Subcutaneous abdominal adipose tissue (tissue), 5 donors: ENCODE measurements around the gene BEGAIN.
A peak's percentile ranks its signal among the peaks of the same experiment; 100 is the strongest.

Source experiments
- H3K27ac ChIP-seq: one replicate; pipeline ENCODE4 v1.7.0; 2013; ENCODE audit warnings: low read depth, mild to moderate bottlenecking, inconsistent platforms, low read length, moderate library complexity
- H3K27me3 ChIP-seq, 5 donors: one replicate each; pipeline ENCODE4 v1.7.0; 2013; ENCODE audit warnings: low read length in 5 of 5, inconsistent platforms in 1 of 5; ENCODE audit not compliant: control insufficient read depth in 5 of 5, insufficient read depth in 4 of 5
- H3K36me3 ChIP-seq, 5 donors: one replicate each; pipeline ENCODE4 v1.7.0; 2013; ENCODE audit warnings: low read length in 5 of 5; ENCODE audit not compliant: control insufficient read depth in 5 of 5, insufficient read depth in 5 of 5
- H3K4me1 ChIP-seq, 5 donors: one replicate each; pipeline ENCODE4 v1.7.0; 2013; ENCODE audit warnings: low read length in 5 of 5, mild to moderate bottlenecking in 3 of 5, moderate library complexity in 1 of 5; ENCODE audit not compliant: control insufficient read depth in 5 of 5, insufficient read depth in 5 of 5
- H3K4me3 ChIP-seq, 5 donors: one replicate each; pipeline ENCODE4 v1.7.0; 2013; ENCODE audit warnings: low read length in 5 of 5, low read depth in 1 of 5
- H3K9ac ChIP-seq, 5 donors: one replicate each; pipeline ENCODE4 v1.7.0; 2013; ENCODE audit warnings: low read length in 5 of 5, mild to moderate bottlenecking in 4 of 5, moderate library complexity in 3 of 5
- H3K9me3 ChIP-seq, 5 donors: one replicate each; pipeline ENCODE4 v1.7.0; 2013; ENCODE audit warnings: low read length in 5 of 5; ENCODE audit not compliant: control insufficient read depth in 5 of 5
- donor health status: healthy.
- donor health status: healthy.
- donor health status: healthy.
- donor health status: healthy.
- donor health status: healthy.

The BEGAIN gene

GRCh38 chr14:100622708-100623485, 35.7 kb upstream of the BEGAIN start:
- H3K27me3 ChIP-seq, result peaks cover 5 to 28% (median 22%) of the 10 kb centered on the region in 5 donors
- H3K9ac ChIP-seq, result no peak overlapping the region
- H3K27ac ChIP-seq, result no peak overlapping the region
- H3K9me3 ChIP-seq, result peaks cover 0 to 5% (median 0%) of the 10 kb centered on the region in 5 donors
- H3K4me3 ChIP-seq, result no peak overlapping the region
- peaks cover 1 to 34% (median 27%) of the 10 kb centered on the region in 5 donors for H3K4me1 ChIP-seq
- no peaks in the 10 kb centered on the region for H3K36me3 ChIP-seq

- Histone ChIP-seq H3K27ac (no peak overlapping the region), H3K4me3 (no peak overlapping the region), H3K36me3 (no peaks in the 10 kb centered on the region), H3K9ac (no peak overlapping the region), H3K27me3 (peaks cover 6 to 30% (median 22%) of the 10 kb centered on the region in 5 donors), H3K9me3 (peaks cover 0 to 5% (median 0%) of the 10 kb centered on the region in 5 donors), H3K4me1 (peaks cover 1 to 41% (median 33%) of the 10 kb centered on the region in 5 donors)
These were observed 35.0 kb upstream of the BEGAIN start for GRCh38 chr14:100622224-100622623.

- H3K27me3 ChIP-seq, result peaks cover 10 to 34% (median 23%) of the 10 kb centered on the region in 5 donors
- peaks cover 3 to 45% (median 38%) of the 10 kb centered on the region in 5 donors for H3K4me1 ChIP-seq
- H3K27ac ChIP-seq, result no peak overlapping the region
- no peak overlapping the region for H3K9ac ChIP-seq
- H3K36me3 ChIP-seq, result no peaks in the 10 kb centered on the region
- H3K4me3 ChIP-seq, result no peak overlapping the region
- H3K9me3 ChIP-seq, result peaks cover 0 to 5% (median 0%) of the 10 kb centered on the region in 5 donors
These were observed 34.6 kb upstream of the BEGAIN start for GRCh38 chr14:100621806-100622205.

- peaks cover 4 to 48% (median 41%) of the 10 kb centered on the region in 5 donors for H3K4me1 ChIP-seq
- peaks cover 0 to 3% (median 0%) of the 10 kb centered on the region in 5 donors for H3K9me3 ChIP-seq
- no peak overlapping the region for H3K27ac ChIP-seq
- no peak overlapping the region for H3K9ac ChIP-seq
- H3K36me3 ChIP-seq, result no peaks in the 10 kb centered on the region
- H3K4me3 ChIP-seq, result no peak overlapping the region
- H3K27me3 ChIP-seq, result peaks cover 21 to 35% (median 27%) of the 10 kb centered on the region in 5 donors
These were observed 33.3 kb upstream of the BEGAIN start for GRCh38 chr14:100620255-100621100.

GRCh38 chr14:100619396-100620254, 32.4 kb upstream of the BEGAIN start:
- H3K9ac ChIP-seq, result no peak overlapping the region
- peaks cover 21 to 35% (median 26%) of the 10 kb centered on the region in 5 donors for H3K27me3 ChIP-seq
- peaks cover 4 to 48% (median 41%) of the 10 kb centered on the region in 5 donors for H3K4me1 ChIP-seq
- no peaks in the 10 kb centered on the region for H3K36me3 ChIP-seq
- H3K27ac ChIP-seq, result no peak overlapping the region
- no peak overlapping the region for H3K4me3 ChIP-seq
- H3K9me3 ChIP-seq, result no peaks in the 10 kb centered on the region

- Histone ChIP-seq H3K4me1 (peaks cover 4 to 48% (median 41%) of the 10 kb centered on the region in 5 donors), H3K4me3 (no peak overlapping the region), H3K27ac (no peak overlapping the region), H3K9me3 (no peaks in the 10 kb centered on the region), H3K36me3 (no peaks in the 10 kb centered on the region), H3K27me3 (peaks cover 21 to 32% (median 28%) of the 10 kb centered on the region in 5 donors), H3K9ac (no peak overlapping the region)
These were observed 31.6 kb upstream of the BEGAIN start for GRCh38 chr14:100618763-100619320.

GRCh38 chr14:100618318-100618693, 31.1 kb upstream of the BEGAIN start:
- no peak overlapping the region for H3K4me3 ChIP-seq
- H3K27me3 ChIP-seq, result peaks cover 18 to 30% (median 25%) of the 10 kb centered on the region in 5 donors
- no peak overlapping the region for H3K27ac ChIP-seq
- peaks cover 4 to 48% (median 41%) of the 10 kb centered on the region in 5 donors for H3K4me1 ChIP-seq
- H3K36me3 ChIP-seq, result no peaks in the 10 kb centered on the region
- H3K9ac ChIP-seq, result no peak overlapping the region
- no peaks in the 10 kb centered on the region for H3K9me3 ChIP-seq

- peak overlapping the region in 1 of 5 donors; percentile 43 for H3K9ac ChIP-seq
- no peak overlapping the region for H3K4me3 ChIP-seq
- H3K27me3 ChIP-seq, result peaks cover 17 to 28% (median 25%) of the 10 kb centered on the region in 5 donors
- H3K4me1 ChIP-seq, result peaks cover 4 to 45% (median 39%) of the 10 kb centered on the region in 5 donors
- no peaks in the 10 kb centered on the region for H3K9me3 ChIP-seq
- H3K27ac ChIP-seq, result no peak overlapping the region
- H3K36me3 ChIP-seq, result no peaks in the 10 kb centered on the region
These were observed 30.4 kb upstream of the BEGAIN start for GRCh38 chr14:100617410-100618317.
